H1 (cell line): ENCODE measurements around the gene DKC1. TPM values are rescaled to one million over a fixed set of nuclear protein-coding genes. Genes with fewer than 3 reads are reported as not detected.
A peak's percentile ranks its signal among the peaks of the same experiment; 100 is the strongest.

ENCODE experiments used
- CBX5 ChIP-seq: fragments of 300-800, 300-1000 bp; sonication (generic); IDR thresholded peaks from 2 replicates; pipeline ENCODE4 v1.7.1; 2016; ENCODE audit warnings: antibody characterized with exemption, low read length, low read depth
- CEBPB ChIP-seq: IDR thresholded peaks from 2 replicates; pipeline ENCODE4 v1.6.1; 2012; ENCODE audit warnings: low read depth, low read length
- EGR1 ChIP-seq: IDR thresholded peaks from 2 replicates; pipeline ENCODE4 v1.6.1; 2011; ENCODE audit warnings: low read depth, low read length, borderline replicate concordance
- EZH2 ChIP-seq: fragments of 200-600 bp; sonication (generic); IDR thresholded peaks from 2 replicates; pipeline ENCODE4 v1.7.1; 2012; ENCODE audit warnings: low read depth, mild to moderate bottlenecking, moderate library complexity, low read length, inconsistent platforms; ENCODE audit not compliant: severe bottlenecking
- HDAC2 ChIP-seq, 2 experiments: fragments of 300-600 bp in 1 of 2; sonication (generic) in 1 of 2; IDR thresholded peaks; 2 replicates each; pipeline ENCODE4 v1.6.1; 2011 to 2012; ENCODE audit warnings: low read depth in 2 of 2, low read length in 2 of 2, mild to moderate bottlenecking in 2 of 2, moderate library complexity in 2 of 2, borderline replicate concordance in 1 of 2, inconsistent platforms in 1 of 2
- JUND ChIP-seq: IDR thresholded peaks from 2 replicates; pipeline ENCODE4 v1.6.1; 2011; ENCODE audit warnings: mild to moderate bottlenecking, improper control_type of control experiment, low read length
- NANOG ChIP-seq: IDR thresholded peaks from 2 replicates; pipeline ENCODE4 v1.6.1; 2011; ENCODE audit warnings: low read length, low read depth, mild to moderate bottlenecking, inconsistent platforms; ENCODE audit not compliant: insufficient read depth, poor library complexity, severe bottlenecking
- POLR2A ChIP-seq, 2 experiments: IDR thresholded peaks; 1 replicate in 1 of 2; 2 replicates in 1 of 2; pipeline ENCODE4 v1.6.1; 2011; ENCODE audit warnings: low read depth in 2 of 2, low read length in 2 of 2, mild to moderate bottlenecking in 2 of 2; ENCODE audit errors: control extremely low read depth in 1 of 2
- polyA plus RNA-seq, 7 experiments: library from polyadenylated mRNA; depleted of rRNA in 3 of 7; stranded (reverse) in 5 of 7; unstranded in 2 of 7; fragments of >200 nt in 5 of 7; fragments of 200-250 nt in 2 of 7; gene quantifications; 1 replicate in 5 of 7; 2 replicates in 1 of 7; 4 replicates in 1 of 7; pipeline versions ENCODE4 v1.2.1 to v1.2.3, GENCODE V29; 2011 to 2013; ENCODE audit warnings: missing spikeins in 2 of 7, mixed read lengths in 2 of 7
- total RNA-seq: library from RNA; stranded (reverse); fragmentation: NEBNext Ultra II Directional; extraction: Animal tissue kit (Norgen Biotek cat#: 25700); gene quantifications from 2 replicates; pipeline ENCODE4 v1.2.1, GENCODE V29; 2021
- TF ChIP-seq, protein P1 (sequence below): fragments of 300-600 bp; sonication (generic); IDR thresholded peaks from 2 replicates; pipeline ENCODE4 v1.7.1; 2012; ENCODE audit warnings: low read length, moderate library complexity, mild to moderate bottlenecking, inconsistent platforms; ENCODE audit not compliant: insufficient replicate concordance
- TF ChIP-seq, protein P2 (sequence below): IDR thresholded peaks from 2 replicates; pipeline ENCODE4 v1.6.1; 2012; ENCODE audit warnings: inconsistent platforms
- TF ChIP-seq, protein P3 (sequence below): IDR thresholded peaks from 2 replicates; pipeline ENCODE4 v1.6.1; 2012; ENCODE audit warnings: inconsistent platforms

Gene DKC1
- total and polyA plus RNA-seq, 2 of the 8 experiments (the other 6 are each of a cell fraction or from before 2014, with no cell fraction given): 65.6 to 143 TPM

DNA sequence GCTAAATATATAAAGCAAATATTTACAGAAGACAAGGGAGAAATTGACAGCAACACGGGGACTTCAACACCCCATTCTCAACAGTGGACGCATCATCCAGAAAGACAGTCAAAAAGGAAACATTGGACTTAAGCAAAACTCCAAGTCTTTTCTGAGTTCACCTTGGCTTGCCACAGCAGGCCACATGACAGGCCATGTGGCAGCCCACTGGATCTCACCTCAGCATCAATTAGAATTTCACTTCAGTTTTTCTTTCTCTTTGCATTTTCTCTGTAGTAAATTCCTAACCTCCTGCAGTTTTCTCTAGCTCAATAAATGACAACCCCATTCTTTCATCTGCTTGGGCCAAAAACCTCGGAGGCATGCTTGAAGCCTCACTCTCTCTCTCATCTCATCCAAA is 59.4 kb downstream of the DKC1 start (continued):
- TF ChIP-seq, protein P1, sequence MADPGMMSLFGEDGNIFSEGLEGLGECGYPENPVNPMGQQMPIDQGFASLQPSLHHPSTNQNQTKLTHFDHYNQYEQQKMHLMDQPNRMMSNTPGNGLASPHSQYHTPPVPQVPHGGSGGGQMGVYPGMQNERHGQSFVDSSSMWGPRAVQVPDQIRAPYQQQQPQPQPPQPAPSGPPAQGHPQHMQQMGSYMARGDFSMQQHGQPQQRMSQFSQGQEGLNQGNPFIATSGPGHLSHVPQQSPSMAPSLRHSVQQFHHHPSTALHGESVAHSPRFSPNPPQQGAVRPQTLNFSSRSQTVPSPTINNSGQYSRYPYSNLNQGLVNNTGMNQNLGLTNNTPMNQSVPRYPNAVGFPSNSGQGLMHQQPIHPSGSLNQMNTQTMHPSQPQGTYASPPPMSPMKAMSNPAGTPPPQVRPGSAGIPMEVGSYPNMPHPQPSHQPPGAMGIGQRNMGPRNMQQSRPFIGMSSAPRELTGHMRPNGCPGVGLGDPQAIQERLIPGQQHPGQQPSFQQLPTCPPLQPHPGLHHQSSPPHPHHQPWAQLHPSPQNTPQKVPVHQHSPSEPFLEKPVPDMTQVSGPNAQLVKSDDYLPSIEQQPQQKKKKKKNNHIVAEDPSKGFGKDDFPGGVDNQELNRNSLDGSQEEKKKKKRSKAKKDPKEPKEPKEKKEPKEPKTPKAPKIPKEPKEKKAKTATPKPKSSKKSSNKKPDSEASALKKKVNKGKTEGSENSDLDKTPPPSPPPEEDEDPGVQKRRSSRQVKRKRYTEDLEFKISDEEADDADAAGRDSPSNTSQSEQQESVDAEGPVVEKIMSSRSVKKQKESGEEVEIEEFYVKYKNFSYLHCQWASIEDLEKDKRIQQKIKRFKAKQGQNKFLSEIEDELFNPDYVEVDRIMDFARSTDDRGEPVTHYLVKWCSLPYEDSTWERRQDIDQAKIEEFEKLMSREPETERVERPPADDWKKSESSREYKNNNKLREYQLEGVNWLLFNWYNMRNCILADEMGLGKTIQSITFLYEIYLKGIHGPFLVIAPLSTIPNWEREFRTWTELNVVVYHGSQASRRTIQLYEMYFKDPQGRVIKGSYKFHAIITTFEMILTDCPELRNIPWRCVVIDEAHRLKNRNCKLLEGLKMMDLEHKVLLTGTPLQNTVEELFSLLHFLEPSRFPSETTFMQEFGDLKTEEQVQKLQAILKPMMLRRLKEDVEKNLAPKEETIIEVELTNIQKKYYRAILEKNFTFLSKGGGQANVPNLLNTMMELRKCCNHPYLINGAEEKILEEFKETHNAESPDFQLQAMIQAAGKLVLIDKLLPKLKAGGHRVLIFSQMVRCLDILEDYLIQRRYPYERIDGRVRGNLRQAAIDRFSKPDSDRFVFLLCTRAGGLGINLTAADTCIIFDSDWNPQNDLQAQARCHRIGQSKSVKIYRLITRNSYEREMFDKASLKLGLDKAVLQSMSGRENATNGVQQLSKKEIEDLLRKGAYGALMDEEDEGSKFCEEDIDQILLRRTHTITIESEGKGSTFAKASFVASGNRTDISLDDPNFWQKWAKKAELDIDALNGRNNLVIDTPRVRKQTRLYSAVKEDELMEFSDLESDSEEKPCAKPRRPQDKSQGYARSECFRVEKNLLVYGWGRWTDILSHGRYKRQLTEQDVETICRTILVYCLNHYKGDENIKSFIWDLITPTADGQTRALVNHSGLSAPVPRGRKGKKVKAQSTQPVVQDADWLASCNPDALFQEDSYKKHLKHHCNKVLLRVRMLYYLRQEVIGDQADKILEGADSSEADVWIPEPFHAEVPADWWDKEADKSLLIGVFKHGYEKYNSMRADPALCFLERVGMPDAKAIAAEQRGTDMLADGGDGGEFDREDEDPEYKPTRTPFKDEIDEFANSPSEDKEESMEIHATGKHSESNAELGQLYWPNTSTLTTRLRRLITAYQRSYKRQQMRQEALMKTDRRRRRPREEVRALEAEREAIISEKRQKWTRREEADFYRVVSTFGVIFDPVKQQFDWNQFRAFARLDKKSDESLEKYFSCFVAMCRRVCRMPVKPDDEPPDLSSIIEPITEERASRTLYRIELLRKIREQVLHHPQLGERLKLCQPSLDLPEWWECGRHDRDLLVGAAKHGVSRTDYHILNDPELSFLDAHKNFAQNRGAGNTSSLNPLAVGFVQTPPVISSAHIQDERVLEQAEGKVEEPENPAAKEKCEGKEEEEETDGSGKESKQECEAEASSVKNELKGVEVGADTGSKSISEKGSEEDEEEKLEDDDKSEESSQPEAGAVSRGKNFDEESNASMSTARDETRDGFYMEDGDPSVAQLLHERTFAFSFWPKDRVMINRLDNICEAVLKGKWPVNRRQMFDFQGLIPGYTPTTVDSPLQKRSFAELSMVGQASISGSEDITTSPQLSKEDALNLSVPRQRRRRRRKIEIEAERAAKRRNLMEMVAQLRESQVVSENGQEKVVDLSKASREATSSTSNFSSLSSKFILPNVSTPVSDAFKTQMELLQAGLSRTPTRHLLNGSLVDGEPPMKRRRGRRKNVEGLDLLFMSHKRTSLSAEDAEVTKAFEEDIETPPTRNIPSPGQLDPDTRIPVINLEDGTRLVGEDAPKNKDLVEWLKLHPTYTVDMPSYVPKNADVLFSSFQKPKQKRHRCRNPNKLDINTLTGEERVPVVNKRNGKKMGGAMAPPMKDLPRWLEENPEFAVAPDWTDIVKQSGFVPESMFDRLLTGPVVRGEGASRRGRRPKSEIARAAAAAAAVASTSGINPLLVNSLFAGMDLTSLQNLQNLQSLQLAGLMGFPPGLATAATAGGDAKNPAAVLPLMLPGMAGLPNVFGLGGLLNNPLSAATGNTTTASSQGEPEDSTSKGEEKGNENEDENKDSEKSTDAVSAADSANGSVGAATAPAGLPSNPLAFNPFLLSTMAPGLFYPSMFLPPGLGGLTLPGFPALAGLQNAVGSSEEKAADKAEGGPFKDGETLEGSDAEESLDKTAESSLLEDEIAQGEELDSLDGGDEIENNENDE: no peak
- no peak for TF ChIP-seq CBX5
- no peak for TF ChIP-seq NANOG
- TF ChIP-seq, protein P2, sequence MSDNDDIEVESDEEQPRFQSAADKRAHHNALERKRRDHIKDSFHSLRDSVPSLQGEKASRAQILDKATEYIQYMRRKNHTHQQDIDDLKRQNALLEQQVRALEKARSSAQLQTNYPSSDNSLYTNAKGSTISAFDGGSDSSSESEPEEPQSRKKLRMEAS: peak; percentile 56
- no peak for TF ChIP-seq POLR2A (IDR thresholded peaks at IDR 0.05; ENCODE audit: control extremely low read depth in 1 of 2, low read depth in 2 of 2, low read length in 2 of 2)
- TF ChIP-seq JUND: no peak
- TF ChIP-seq EZH2: no peak
- TF ChIP-seq, protein P3, sequence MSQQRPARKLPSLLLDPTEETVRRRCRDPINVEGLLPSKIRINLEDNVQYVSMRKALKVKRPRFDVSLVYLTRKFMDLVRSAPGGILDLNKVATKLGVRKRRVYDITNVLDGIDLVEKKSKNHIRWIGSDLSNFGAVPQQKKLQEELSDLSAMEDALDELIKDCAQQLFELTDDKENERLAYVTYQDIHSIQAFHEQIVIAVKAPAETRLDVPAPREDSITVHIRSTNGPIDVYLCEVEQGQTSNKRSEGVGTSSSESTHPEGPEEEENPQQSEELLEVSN: peak; percentile 33; the same call in 1 of the 2 replicates
- no peak for TF ChIP-seq CEBPB
- no peak for TF ChIP-seq EGR1
- TF ChIP-seq HDAC2 (IDR thresholded peaks at IDR 0.05; ENCODE audit: borderline replicate concordance in 1 of 2, low read depth in 2 of 2, low read length in 2 of 2): no peak
